ENCODE data around the gene DARS2. TPM values are rescaled to one million over a fixed set of nuclear protein-coding genes. Genes with fewer than 3 reads are reported as not detected.

Gene DARS2
- total and polyA plus RNA-seq, 2 donors (not counting 1 experiment from before 2014, with no cell fraction given) = 4.5 to 17.3 TPM

DNA sequence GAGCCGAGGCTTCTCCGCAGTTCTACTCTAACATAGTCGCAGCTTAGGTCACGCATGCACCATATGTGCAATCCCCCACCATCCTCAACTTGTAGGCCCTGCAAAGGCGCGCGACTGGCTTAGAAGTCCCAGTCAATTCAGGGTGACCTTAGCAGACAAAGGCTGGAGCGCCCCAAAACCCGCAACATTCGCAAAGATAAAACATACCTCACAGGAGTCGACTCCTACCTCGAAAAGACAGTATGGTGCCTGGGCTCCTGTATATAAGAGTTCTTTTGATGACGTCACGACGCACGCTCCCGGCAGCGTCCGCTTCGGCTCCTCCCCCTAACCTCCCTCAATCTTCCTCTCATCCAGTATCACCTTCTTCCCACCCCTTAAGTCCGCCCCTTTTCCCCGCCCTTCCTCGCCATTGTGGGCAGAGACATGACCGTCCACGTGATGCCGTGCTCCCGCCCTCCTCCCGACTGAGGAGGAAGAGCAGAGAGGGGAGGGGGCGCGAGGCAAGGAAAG is 43.3 kb downstream of the DARS2 start, which contains the start of gene GAS5:
Gene GAS5 (minus strand): TSS at position 237 of the 513 bp plus-strand sequence.
- H3K79me2 ChIP-seq (ENCODE audit: control insufficient read depth, insufficient read depth, low read length) = peaks cover 27% of the 10 kb centered on the region

More for the DNA sequence above, 43.3 kb downstream of the DARS2 start, which contains the start of gene GAS5:
- TF ChIP-seq EZH2 (IDR thresholded peaks at IDR 0.05; ENCODE audit: borderline replicate concordance, insufficient read depth, low read depth, low read length, poor library complexity, severe bottlenecking) = no peak
- TF ChIP-seq CTCF (IDR thresholded peaks at IDR 0.05) = no peak
- ChIA-PET POLR2A (interaction anchor here (0.5 to 2.4 kb wide), 18 partner anchors 13 to 1335 kb away, joined by 3 to 16 read pairs (median 4); partner anchors contain the start of genes CACYBP, CENPL, DARS2 and KLHL20), CTCF (interaction anchor here (1.0 to 1.9 kb wide), 7 partner anchors 44 to 1123 kb away, joined by 3 to 8 read pairs (median 3); partner anchors contain the start of genes CENPL, DARS2 and KLHL20)
- peak within 1 kb of the TSS; percentile 92 for H2AFZ ChIP-seq (ENCODE audit: insufficient read depth, low read depth, low read length, poor library complexity, severe bottlenecking)
- ATAC-seq (ENCODE audit: low read depth) (peak; percentile 77), DNase-seq (peak; percentile 99)
- 0% methylated on average over 19 of the region's 30 CpGs for WGBS (ENCODE audit: insufficient coverage)
- H3K27ac Mint-ChIP-seq = peak within 1 kb of the TSS; percentile 98
- H3K36me3 ChIP-seq (replicated peaks in 1 of 2; ENCODE audit: control extremely low read depth in 1 of 2, control insufficient read depth in 1 of 2, extremely low read depth in 1 of 2, insufficient read depth in 2 of 2, low read length in 1 of 2) = peaks cover 5 to 57% of the 10 kb centered on the region in 2 experiments
- intact Hi-C loops (cut with micrococcal nuclease) = loop anchor here (1.0 to 5.0 kb wide), 8 partner anchors 44 to 1155 kb away; partner anchors contain the start of genes CENPL, DARS2, KLHL20 and MRPS14
- H3K4me1 ChIP-seq (ENCODE audit: control insufficient read depth in 2 of 2, insufficient read depth in 2 of 2, low read length in 2 of 2) = peaks cover 42 to 50% of the 10 kb centered on the region in 2 donors
- no peaks in the 10 kb centered on the region for H3K9me3 Mint-ChIP-seq (ENCODE audit: insufficient read depth)
- no peaks in the 10 kb centered on the region for H3K9me3 ChIP-seq (ENCODE audit: control extremely low read depth in 1 of 3, control insufficient read depth in 2 of 3, insufficient read depth in 1 of 3, low read length in 2 of 3)
- peak within 1 kb of the TSS; percentile 90 to 93 for H3K27ac ChIP-seq (ENCODE audit: low read length in 2 of 2)
- peaks cover 70% of the 10 kb centered on the region for H3K4me1 Mint-ChIP-seq
- H3K9ac ChIP-seq (ENCODE audit: low read length) = peak within 1 kb of the TSS; percentile 81
- no peaks in the 10 kb centered on the region for H3K27me3 Mint-ChIP-seq
- peak within 1 kb of the TSS; percentile 94 for H3K4me3 Mint-ChIP-seq
- peak within 1 kb of the TSS; percentile 70 to 98 (median 89) for H3K4me3 ChIP-seq (ENCODE audit: control extremely low read depth in 1 of 5, extremely low read depth in 1 of 5, insufficient read depth in 1 of 5, low read depth in 2 of 5, low read length in 4 of 5)
- peak within 1 kb of the TSS; percentile 90 for H3K4me2 ChIP-seq (replicated peaks; ENCODE audit: low read depth, low read length, poor library complexity, severe bottlenecking)
- H3K27me3 ChIP-seq (replicated peaks in 1 of 4; ENCODE audit: control extremely low read depth in 1 of 4, control insufficient read depth in 3 of 4, insufficient read depth in 4 of 4, low read length in 3 of 4) = no peaks in the 10 kb centered on the region
- H4K20me1 ChIP-seq (ENCODE audit: control insufficient read depth, insufficient read depth, low read length, poor library complexity, severe bottlenecking) = no peaks in the 10 kb centered on the region

Measured in B cell (primary cell).